HG02852 (cell line): ENCODE results near the gene AIDA.
"Not testable (repeated sequence)": the region's sequence is repeated elsewhere in the genome, so short reads cannot be mapped to it uniquely, and the experiment has no call there.

Experiments
- ATAC-seq: cut with Tn5 transposase; IDR thresholded peaks from one replicate; pipeline ENCODE4 v1.9.1; 2021; ENCODE audit warnings: mild to moderate bottlenecking, moderate library complexity; ENCODE audit not compliant: unreplicated experiment

Gene AIDA, protein sequence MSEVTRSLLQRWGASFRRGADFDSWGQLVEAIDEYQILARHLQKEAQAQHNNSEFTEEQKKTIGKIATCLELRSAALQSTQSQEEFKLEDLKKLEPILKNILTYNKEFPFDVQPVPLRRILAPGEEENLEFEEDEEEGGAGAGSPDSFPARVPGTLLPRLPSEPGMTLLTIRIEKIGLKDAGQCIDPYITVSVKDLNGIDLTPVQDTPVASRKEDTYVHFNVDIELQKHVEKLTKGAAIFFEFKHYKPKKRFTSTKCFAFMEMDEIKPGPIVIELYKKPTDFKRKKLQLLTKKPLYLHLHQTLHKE

DNA sequence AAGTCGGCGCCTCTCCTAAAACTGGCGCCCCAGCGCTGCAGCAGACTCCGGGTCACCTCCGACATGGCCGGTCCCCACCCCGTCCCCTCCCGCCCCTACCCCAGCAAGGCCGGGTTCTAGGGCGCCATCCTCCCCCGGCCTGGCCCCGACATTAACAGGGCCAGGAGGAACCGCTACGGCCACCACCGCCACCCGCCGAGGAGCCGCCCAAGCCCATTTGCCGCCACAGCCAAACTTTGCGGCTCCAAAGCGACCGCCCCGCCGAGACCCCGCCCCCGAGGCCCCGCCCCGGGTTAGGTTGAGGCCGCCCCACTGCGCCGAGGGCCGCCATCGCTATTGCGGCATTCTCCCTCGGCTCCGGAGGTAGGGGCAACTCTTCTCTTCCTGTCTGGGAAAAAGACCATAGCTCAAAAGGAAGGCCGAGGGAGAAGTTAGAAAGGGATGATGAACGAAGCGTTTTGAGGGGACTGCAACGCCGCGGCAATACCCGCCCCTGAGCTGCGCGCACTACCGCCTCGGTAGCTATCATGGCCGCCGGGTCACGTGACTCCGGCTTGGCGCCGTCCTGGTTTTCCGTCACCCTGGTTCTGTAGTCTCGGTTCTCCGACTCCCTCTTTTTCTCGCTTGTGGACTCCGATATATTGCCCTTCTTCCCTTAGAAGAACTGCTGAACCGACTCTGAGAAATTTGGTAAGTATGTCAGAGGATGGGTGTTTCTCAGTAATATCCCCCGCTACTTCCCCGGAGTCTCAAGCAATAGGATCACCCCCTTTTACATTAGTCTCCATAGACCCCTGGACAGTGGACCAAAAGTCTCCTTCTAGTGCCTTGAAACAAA, at the start of gene AIDA, which contains the start of gene BROX:
Gene AIDA, minus strand, starts transcription at position 239 of the 838 bp plus-strand sequence. Its CDS starts 174 bp downstream, at position 65.
Gene BROX, plus strand, starts transcription at position 312 of the 838 bp plus-strand sequence. CDS start 3,136 bp downstream, outside the sequence.
- ATAC-seq = peak; percentile 80

DNA sequence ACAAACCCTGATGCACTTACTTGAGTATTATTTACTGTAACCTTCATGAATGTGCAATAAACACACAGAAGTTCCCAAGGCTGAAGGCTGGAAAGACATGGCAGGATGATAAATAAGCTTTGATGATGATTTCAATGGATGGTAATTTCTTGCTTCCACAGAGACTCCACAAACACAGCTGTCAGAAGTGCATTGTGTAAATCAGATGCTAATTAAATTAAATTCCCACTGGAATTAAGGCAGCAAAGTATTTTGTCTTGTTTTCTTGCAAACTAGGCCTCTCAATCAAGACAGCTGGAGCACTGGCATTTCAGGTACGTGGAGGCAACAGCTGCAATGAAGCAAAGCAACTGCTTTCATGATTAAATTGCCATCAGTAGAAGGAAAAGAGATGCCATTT, 48.8 kb upstream of the AIDA start:
- no peak for ATAC-seq

DNA sequence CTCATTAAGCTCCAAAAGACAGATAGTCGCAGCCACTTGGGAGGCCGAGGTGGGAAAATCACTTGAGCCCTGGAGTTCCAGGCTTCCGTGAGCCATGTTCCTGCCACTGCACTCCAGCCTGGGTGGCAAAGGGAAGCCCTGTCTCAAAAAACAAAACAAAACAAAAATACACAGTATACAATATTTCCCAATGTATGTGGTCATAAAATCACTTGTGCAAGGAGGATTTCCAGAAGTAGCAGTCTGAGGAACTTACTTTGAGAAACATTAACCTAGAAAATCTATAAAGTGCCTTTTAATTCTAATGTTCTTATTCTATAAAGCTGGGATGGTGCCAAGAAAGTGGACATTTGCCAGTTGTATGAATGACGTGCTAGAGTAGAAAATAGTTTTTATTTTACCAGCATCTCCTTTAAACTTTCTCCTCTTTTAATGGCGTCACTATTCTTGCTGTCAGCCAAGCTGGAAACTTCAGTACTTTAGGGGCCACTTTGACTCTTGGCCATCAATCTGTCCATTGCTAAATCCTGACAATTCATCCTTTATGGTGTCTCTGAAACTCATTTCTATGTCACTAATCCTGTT, 47.3 kb upstream of the AIDA start:
- no peak for ATAC-seq

- no peak for ATAC-seq
These were observed 45.5 kb upstream of the AIDA start for GRCh38 chr1:222757646-222758268.

GRCh38 chr1:222754366-222755139, 42.3 kb upstream of the AIDA start:
- ATAC-seq = no peak

GRCh38 chr1:222751255-222751654, 39.0 kb upstream of the AIDA start:
- no peak for ATAC-seq

- ATAC-seq = peak; percentile 72
These were observed 38.4 kb upstream of the AIDA start for GRCh38 chr1:222750651-222751050.

DNA sequence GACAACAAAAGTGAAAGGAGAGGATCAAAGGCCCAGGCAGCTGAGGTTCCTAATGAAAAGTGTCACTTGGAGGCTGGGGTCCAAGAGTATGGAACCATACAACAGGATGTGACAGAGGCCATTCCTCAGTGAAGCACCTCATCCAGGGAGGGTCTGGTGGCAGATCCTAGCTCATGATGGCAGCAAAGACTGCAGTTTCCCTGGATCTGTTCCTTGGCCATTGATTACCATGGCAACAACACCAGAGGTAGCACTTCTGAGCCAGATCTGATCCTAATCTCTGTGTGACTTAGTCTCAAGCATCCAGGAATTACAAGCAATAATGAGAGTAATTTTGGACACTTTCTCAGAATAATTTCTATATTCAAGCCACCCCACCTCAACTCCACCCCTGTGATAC, 37.6 kb upstream of the AIDA start:
- no peak for ATAC-seq

DNA sequence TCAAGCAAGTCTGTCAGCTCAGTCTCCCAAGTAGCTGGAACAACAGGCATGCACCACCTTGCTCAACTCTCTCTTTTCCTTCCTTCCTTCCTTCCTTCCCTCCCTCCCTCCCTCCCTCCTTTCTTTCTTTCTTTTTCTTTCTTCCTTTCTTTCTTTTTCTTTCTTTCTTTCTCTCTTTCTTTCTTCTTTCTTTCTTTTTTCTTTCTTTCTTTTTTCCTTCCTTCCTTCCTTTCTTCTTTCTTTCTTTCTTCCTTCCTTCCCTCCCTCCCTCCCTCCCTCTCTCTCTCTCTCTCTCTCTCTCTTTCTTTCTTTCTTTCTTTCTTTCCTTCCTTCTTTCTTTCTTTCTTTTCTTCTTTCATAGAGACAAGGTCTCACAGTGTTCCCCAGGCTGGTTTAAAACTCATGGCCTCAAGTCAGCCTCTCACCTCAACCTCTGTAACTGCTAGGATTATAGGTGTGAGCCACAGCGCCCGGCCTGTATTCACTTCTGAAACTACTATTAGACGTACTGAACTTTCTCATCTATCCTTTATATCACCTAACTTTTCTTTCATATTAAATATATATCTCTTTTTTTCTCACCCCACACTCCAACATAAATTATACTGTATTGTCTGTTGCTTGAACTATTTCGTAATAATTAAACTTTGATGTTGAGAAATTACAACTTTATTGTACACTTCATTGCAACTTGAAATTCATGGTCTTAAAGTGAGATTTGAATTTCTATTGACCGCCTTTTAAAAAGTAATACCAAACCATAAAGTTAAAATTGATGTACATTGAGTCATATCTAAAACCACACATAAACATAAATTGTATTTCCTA, 29.6 kb upstream of the AIDA start:
- not testable (repeated sequence) for ATAC-seq

DNA sequence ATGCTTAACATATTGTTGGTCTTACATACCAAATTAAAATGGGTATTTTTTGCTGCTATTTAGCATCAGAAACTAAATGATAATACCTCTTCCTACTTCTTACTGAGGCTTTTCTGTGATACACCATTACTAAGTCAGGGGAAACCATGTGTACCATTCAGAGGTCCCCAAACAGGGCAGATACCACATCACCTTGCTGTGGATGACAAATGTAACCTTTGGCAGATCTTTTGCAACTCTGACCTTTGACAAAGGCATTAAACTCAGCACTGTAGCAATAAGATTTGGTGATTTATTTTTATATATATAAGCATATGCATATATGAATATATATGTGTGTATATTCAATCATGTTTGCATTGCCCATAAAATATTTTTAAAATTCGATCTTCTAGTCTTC, 27.6 kb upstream of the AIDA start:
- ATAC-seq = no peak

DNA sequence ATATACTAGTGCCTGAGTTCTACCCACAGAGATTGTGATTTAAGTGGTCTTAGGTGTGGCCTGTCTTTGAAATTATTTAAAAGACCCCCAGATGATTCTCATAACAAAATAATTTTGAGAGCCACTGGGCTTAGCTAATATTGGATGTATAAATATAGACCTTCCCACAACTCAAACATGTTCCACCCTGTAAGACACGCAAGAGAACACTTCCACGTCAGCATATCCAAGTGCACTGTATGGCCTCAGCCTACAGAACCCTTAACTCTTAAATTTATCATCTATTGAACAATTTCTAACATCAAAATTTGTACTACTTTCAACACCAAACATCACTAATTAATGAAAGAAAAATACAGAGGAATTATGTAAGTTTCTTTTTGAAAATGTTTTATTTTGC, 27.2 kb upstream of the AIDA start:
- no peak for ATAC-seq

- ATAC-seq = no peak
These were observed 24.7 kb upstream of the AIDA start, which contains the start of gene FAM177B for GRCh38 chr1:222736972-222737371. TSS of gene FAM177B (plus strand) at chr1:222737202. CDS start at chr1:222746546, 9,344 bp downstream.

GRCh38 chr1:222736470-222736869, 24.2 kb upstream of the AIDA start:
- no peak for ATAC-seq

- ATAC-seq = no peak
These were observed 22.4 kb upstream of the AIDA start for GRCh38 chr1:222734740-222735139.

DNA sequence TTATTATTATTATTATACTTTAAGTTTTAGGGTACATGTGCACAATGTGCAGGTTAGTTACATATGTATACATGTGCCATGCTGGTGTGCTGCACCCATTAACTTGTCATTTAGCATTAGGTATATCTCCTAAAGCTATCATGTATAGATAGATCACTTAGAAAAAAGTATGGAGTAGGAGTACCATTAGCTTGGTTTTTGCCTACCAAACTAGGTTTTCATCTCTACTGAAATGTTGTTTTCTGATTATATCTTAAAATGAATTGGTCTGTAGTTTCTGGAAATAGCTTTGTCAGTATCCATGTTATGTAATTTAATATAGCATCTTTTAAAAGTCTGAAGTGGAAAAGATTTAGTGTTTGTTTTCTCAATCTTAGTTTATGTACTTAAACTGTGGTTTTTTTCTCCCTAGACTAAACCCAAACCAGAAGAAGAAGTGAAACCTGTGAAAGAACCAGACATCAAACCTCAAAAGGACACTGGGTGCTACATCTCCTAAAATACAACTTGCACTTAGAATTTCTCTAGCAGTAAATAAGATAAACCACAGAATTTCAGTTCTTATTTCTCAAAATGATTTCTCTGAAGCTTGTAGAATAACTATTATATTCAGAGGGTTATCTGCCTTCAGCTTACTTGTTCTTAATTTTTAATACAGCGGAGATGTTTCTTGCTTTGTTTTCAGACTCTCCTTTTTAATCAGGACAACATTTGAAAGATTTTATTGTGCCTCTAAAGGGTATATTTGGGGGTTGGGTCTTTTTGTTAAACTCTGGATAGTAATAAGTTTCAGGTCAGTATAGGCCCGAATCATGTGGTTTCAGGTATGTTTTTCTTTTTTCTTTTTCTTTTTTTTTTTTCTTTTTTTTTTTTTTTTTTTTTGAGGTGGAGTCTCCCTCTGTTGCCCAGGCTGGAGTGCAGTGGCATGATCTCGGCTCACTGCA, 20.2 kb upstream of the AIDA start:
- peak; percentile 99 for ATAC-seq

GRCh38 chr1:222730866-222731265, 18.6 kb upstream of the AIDA start:
- no peak for ATAC-seq

DNA sequence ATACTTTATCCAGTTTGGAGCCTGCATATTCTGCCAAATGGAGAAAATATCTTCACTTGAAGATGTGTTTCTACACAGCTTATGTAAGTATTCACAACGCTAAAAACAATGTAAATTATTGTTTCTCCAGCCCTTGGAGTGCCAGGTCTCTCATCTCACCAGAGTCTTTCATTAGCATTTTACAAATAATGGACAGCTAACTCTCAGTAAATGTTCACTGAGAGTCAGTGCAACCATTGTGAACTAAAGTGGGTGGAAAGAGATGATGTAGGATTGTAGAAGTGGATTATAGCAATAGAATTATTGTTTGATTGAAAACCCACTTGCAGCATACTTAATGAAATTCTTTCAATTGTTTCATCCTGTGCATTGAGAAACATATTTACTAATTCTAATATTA, 16.5 kb upstream of the AIDA start:
- ATAC-seq = no peak

GRCh38 chr1:222716393-222716792, 4.1 kb upstream of the AIDA start:
- ATAC-seq = no peak
